DMS 273 (cell line): Measurements from ENCODE around the gene SLC9A3.
A peak's percentile ranks its signal among the peaks of the same experiment; 100 is the strongest.

ENCODE experiments used
- DNase-seq: peaks from one replicate; lab custom pipeline; 2025; ENCODE audit not compliant: unreplicated experiment; lab: John Stamatoyannopoulos, UW

The SLC9A3 gene

GRCh38 chr5:527646-528628 is 3.7 kb upstream of the SLC9A3 start:
- DNase-seq, result no peak

- DNase-seq, result no peak
Measured at GRCh38 chr5:526456-527088, 2.3 kb upstream of the SLC9A3 start.

GRCh38 chr5:525916-526315 is 1.7 kb upstream of the SLC9A3 start:
- no peak for DNase-seq

- no peak for DNase-seq
Measured at GRCh38 chr5:524973-525761, 918 bp upstream of the SLC9A3 start.

GRCh38 chr5:523441-524222 is 617 bp downstream of the SLC9A3 start:
- DNase-seq, result peak; percentile 43

GRCh38 chr5:522899-523440 is 1.3 kb downstream of the SLC9A3 start:
- peak; percentile 40 for DNase-seq

- DNase-seq, result no peak
Measured at GRCh38 chr5:522116-522515, 2.1 kb downstream of the SLC9A3 start.

- no peak for DNase-seq
Measured at GRCh38 chr5:521680-522079, 2.6 kb downstream of the SLC9A3 start.

- DNase-seq, result no peak
Measured at GRCh38 chr5:520850-521226, 3.4 kb downstream of the SLC9A3 start.

GRCh38 chr5:520196-520849 is 3.9 kb downstream of the SLC9A3 start:
- DNase-seq, result no peak

GRCh38 chr5:518721-519120 is 5.5 kb downstream of the SLC9A3 start:
- DNase-seq, result no peak

GRCh38 chr5:517535-518100 is 6.6 kb downstream of the SLC9A3 start:
- no peak for DNase-seq

- DNase-seq, result no peak
Measured at GRCh38 chr5:516980-517379, 7.3 kb downstream of the SLC9A3 start.

GRCh38 chr5:516338-516925 is 7.8 kb downstream of the SLC9A3 start:
- no peak for DNase-seq

- no peak for DNase-seq
Measured at GRCh38 chr5:515273-515836, 8.9 kb downstream of the SLC9A3 start.

GRCh38 chr5:514673-515072 is 9.6 kb downstream of the SLC9A3 start:
- no peak for DNase-seq

- no peak for DNase-seq
Measured at GRCh38 chr5:514101-514485, 10.2 kb downstream of the SLC9A3 start.

GRCh38 chr5:513216-514100 is 10.8 kb downstream of the SLC9A3 start:
- no peak for DNase-seq
